Measurements from ENCODE around the gene RCBTB1.

The RCBTB1 gene

DNA sequence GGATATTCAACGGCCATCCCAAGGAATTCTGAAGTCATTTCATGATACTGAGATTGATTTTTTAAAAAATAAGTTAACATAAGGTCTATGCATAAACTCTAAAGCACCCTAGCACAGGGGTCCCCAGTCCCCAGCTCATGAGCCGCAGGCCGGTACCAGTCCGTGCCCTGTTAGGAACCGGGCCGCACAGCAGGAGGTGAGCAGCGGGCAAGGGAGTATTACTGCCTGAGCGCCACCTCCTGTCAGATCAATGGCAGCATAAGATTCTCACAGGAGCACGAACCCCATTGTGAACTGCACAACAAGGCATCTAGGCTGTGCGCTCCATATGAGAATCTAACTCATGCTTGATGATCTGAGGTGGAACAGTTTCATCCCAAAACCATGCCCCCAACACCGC, 31.0 kb downstream of the RCBTB1 start:
- DNase-seq = no peak

DNA sequence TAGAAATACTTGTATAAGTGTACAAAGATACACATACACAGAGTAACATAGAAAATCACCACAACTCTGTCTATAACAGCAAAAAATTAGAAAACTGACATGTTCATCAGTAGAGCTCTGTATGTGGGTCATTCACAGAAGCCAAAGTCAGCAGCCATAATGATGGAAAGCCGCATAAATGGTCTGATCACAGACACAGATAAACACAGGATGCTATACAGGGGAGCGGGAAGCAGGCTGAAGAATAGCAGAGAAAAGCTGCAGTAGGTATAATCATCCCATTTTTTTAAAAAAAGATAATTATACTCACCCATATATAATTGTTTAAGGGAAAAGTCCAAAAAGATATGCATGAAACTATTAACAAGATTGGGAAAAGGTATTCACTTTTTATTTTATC, 31.5 kb downstream of the RCBTB1 start:
- no peak for DNase-seq

DNA sequence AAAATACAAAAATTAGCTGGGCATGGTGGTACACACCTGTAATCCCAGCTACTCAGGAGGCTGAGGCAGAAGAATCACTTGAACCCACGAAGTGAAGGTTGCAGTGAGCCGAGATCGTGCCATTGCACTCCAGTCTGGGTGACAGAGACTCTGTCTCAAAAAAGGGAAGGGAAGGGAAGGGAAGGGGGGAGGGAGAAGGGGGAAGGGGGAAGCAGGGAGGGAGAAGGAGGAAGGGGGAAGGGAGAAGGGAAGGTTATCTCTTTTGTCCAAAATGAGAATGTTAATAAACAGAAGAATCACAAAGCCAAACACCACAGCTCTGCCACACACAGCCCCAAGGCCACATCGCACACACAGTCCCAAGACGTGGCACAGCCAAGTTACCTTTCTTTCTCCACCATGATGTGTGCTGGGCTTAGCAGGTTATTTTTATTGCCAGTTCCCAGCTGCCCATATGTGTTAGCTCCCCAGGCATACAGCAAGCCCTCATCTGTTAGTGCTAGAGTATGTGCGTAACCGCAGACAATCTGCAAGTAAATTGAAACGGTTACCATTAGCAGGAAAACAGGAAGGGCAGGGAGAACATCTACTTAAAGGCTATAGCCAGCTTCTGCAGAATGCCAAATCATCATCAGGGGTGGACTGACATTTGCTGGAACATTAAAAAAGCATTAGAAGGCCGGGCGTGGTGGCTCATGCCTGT, 34.3 kb downstream of the RCBTB1 start:
- DNase-seq = peak; percentile 50 to 72 (median 64)

DNA sequence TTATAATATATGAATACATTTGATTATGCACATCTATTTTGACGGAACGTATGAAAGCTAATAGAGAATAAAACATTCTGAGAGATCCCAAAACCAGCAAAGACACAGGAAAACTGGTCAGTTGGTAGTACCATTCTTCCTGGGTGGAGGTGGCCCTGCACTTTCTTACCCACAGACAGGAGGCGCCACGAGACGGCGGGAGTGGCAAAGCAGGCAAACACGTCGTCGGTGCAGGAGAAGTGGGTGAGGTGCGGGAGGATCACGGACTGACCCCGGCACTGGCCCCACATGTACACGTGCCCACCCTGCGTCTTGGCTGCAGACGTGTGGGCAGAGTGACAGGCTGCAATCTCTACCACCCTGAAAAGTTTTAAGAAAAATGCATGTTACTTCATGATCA, 36.1 kb downstream of the RCBTB1 start:
- no peak for DNase-seq

DNA sequence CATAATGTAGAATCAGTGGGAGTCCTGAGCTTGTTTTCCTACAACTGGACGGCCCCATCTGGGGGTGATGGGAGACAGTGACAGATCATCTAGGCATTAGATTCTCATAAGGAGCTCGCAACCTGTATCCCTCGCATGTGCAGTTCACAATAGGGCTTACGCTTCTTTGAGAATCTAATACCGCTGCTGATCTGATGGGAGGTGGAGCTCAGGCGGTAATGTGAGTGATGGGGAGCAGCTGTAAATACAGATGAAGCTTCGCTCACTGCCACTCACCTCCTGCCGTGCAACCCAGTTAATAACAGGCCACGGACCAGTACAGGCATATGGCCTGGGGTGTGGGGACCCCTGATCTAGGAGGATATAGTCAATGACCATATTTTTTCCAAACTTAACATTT, 38.8 kb downstream of the RCBTB1 start:
- no peak for DNase-seq

DNA sequence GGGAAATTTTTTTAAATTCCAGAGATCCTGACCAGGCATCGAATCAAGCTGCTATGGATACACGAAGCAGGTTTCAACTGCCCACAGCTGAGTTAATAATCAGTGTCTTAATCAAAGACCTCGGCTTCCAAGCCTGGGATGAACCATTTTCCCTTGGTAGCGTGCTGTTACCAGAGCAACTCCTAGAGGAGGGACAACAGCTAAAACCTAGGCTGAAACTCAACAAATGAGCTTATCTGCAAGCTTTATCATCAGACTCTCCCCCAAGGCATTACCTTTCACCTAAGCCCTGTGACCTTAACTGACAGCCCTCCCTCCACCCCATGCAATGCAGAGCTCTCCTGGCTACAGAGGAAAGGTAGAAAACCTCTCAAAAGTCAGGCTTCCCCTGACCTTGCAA, 39.7 kb downstream of the RCBTB1 start:
- DNase-seq = no peak

DNA sequence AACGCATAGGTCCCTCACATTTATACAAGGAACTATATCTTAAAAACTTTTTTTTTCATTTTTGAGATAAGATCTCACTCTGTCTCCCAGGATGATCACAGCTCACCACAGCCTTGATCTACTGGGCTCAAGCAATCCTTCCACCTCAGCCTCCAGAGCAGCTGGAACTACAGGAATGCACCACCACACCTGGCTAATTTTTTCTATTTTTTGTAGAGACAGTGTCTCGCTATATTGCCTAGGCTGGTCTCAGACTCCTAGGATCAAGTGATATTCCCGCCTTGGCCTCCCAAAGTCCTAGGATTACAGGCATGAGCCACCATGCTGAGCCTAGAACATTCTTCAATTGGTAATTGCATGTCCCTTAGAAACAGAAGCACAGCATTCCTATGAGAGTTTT, 41.7 kb downstream of the RCBTB1 start:
- no peak for DNase-seq

DNA sequence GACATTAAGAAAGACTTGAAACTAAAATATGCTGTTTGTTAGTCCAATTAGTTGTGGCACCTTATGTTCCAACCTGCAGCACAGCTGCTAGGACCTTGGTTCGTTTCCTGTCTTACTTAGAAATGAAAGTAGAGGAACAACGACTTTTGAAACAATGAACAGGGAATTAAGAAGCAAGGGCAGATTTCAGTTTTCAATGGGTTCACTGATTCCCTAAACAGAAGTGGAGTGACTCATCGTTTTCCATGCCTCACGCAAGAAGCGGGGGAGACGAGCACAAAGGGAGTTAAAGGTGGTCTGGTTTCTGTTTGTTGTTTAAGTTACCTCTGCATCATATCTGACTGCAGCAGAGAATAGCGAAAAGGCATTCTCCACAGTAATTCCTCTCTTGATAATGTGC, 44.8 kb downstream of the RCBTB1 start:
- DNase-seq = peak; percentile 28 to 53 (median 47)

DNA sequence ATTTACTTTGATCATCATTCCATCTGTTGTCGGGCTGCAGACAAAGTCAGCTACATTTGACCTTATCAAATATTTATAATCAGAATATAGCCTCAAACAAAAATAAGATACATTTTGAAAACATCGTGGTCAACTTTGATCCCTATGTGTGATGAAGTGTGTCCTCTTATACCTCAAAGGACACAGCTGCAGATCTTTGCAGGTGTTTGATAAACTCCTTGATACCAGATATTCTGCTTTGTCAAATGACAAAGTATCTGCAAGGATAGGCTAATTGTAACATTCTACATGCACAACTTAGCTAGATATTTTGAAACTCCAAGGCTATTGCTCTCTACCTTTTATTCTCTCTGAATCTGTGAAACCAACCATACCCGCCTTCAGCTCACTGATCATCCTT, 45.6 kb downstream of the RCBTB1 start:
- no peak for DNase-seq

DNA sequence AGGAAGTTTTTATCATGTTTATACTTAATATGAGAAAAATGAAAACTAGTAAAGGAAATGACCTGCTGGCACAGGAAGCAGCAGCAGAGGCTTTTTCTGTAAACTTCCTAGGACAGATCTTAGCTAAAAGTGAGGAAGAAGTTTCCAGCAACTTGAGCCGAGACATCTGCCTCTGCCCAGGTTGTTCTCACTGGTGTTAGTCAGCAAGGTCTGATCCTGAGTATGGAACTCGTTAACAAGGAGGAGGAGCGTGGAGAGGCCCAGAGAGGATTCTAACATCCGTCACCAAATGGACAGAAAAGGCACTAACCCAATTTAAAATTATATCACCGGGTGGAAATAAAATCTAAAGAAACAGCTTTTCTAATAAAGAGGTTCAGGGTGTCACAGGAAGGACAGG, 46.0 kb downstream of the RCBTB1 start:
- no peak for DNase-seq

DNA sequence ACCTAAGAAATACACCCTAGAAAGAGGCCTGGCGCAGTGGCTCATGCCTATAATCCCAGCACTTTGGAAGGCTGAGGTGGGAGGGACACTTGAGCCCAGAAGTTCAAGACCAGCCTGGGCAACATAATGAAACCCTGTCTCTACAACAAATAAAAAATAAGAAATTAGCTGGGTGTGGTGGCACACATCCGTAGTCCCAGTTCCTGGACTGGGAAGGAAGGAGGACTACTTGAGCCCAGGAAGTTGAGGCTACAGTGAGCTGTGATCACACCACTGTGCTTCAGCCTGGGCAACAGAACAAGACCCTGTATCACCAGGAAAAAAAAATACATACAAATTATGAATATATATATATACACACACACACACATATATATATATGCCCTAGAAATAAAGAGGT, 47.0 kb downstream of the RCBTB1 start:
- DNase-seq = no peak

DNA sequence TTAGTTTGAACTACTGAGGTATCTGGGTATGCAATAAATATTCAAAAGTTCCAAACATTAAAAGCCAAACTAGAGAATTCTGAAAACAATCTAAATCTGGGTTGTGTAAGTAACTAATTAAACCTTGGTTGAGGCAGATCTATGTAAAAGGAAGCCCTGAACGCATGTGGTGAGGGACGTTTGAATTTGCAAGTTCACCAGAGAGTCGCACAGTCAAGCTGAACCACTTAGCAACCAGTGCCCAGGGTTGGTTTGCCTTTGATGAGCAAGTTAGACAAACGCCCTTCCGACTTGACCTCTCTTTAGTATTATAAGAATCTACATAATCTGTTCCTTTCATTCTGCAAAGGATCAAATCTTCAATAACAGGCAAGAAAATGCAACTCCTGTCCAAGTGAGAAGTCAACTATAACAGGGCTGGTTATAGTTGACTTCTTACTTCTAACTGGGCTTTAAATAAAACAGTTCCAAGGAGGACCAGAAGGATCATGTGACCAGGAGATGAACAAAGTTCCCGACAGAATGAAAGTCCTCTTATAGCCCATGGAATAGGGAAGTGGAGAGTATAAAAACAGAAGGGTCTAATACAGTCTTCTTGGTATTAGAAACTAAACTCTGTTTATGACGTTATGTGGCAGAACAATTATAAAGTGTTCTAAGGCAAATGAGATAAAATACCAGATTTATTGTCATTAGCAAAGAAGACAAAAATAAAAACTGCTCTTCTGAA, 49.0 kb downstream of the RCBTB1 start:
- peak; percentile 39 to 77 (median 60) for DNase-seq

DNA sequence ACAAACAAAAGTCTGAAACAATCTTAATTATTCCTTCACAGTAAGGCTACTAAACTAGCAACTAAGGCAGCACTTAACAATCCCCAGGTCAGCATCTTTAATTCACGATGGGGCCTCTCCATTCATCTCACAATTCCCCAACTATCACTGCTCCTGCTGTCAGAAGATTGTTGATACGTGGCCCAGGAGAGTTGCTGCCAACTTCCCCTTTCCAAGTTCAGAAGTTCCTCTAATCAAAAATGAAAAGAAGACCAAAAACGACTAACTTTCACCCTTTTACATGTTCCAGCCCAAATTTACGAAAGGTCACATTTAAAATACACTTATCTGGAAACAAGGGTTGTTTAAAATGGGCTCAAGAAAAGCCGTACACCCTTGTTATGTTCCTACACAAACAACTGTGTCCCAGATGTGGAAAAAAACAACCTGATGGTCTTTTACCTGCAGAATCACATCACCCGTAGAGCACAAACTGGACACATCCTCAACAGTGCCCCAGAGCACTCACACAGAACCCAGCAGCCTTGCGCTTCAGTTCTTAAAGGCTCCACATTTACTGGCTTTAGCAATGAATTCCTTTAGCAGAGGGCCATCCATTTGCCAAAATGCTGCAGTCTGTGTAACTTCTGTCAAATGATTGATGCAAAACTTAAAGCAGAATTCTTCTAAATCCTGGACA, 51.6 kb downstream of the RCBTB1 start:
- DNase-seq = peak; percentile 53 to 72 (median 64)

DNA sequence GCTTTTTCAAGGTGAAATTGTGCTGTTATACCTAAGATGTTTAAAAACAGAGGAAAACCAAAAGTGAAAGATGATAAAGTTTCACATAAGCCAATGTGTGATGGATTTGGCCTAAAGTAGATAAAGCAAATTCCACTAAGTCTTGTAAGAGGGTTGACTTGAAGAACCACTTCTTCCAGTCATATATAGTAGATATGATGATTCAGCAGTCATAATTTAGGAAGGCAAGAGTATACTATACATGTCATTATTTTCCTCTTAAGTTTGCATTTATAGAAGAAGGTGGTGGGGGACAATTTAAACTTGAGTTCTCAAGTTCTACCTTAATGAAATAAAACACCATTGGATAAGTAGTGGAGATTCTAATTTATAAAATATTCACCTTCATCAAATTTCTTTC, 52.3 kb downstream of the RCBTB1 start:
- peak in 1 of 4 experiments; percentile 17 for DNase-seq

DNA sequence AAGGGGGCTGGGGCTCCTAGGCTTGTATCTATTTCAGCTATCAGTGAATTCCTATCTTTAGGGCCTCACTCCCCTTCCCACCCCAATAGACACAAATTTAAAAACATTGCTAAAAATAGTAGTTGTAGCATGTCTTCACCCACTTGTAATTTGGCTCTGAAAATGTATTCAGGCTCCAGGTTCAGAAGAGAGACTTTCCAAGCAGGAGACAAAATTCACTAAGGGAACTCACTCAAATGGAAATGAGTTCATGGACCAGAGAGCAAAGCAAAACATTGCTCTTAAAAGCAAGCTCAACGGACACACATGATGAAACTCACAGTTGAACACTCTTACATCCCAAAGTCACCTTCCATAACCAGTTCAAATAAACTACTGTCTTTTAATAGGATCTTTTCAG, 52.8 kb downstream of the RCBTB1 start:
- DNase-seq = no peak

DNA sequence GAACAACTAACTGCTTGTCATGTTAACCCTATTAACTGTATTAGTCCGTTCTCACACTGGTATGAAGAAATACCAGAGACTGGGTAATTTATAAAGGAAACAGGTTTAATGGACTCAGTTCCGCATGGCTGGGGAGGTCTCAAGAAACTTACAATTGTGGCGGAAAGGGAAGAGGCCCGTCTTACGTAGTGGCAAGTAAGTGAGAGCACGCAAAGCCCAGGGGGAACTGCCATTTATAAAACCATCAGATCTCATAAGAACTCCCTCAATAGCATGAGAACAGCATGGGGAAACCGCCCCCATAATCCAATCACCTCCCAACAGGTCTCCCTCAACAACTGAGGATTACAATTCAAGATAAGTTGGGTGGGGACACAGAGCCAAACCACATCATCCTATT, 54.9 kb downstream of the RCBTB1 start:
- peak; percentile 83 to 91 (median 86) for DNase-seq

DNA sequence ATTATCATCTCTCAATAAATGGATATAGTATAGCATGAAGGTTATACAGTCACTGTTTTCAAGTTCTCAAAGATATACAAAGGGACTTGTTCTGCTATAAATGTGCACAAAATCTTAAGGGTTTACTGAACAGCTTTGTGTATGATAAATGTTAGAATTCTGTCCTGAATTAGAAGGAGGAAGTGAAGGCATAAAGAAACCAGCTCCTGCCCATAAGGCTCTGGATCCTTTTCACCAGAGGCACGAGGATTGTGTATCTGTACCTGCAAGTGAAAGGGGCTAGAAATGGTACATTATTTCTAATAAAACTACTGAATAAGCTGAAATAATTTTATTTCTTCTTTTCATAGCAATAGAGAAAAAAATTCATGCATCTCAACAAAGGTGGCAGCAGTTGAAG, 57.2 kb downstream of the RCBTB1 start:
- DNase-seq = peak in 3 of 4 experiments; percentile 14 to 41 (median 28)

DNA sequence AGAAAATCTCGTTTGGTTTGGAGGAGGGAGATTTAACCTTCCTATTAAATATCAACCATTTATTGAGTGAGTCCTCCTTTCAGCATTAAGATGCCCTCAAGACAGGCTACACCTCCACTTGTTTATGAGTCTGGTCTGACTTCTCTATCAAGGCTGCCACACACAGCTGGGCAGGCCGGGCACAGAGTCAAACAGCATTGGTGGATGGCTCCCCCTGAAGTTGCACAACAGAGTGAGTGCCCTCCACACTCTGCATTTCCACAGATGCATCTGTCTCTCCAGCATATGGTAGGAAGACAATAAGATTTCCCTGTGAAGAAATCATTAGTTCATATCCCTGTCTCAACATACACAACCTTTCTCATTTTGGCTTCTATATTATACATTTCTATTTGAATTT, 58.2 kb downstream of the RCBTB1 start:
- DNase-seq = peak in 2 of 4 experiments; percentile 16

DNA sequence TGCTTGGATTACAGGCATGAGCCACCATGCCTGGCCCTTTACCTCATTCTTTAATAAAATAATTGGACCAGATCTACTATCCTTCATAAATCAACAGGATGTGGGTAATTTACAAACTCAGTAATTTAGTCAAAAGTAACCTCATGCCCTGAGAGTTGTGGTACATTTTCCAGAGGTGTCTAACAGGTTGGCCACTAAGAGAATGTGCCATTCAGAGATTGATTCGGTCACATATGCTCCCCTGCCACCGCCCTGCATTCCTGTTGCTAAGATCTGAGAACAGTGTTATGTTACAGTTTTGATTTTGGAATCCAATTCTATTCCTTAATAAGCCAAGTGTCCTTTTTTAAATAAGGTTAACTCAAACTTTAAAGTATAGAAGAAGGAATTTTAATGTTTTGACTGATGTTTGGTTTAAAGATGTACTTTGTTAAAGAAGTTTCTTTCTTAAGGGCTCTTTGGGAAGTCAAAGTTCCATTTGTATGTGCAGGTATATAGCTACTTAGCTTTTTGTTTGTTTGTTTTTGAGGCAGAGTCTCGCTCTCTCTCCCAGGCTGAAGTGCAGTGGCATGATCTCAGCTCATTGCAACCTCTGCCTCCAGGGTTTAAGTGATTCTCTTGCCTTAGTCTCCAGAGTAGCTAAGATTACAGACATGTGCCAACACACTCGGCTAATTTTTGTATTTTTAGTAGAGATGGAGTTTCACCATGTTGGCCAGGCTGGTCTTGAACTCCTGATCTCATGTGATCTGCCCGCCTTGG, 60.4 kb downstream of the RCBTB1 start:
- no peak for DNase-seq

DNA sequence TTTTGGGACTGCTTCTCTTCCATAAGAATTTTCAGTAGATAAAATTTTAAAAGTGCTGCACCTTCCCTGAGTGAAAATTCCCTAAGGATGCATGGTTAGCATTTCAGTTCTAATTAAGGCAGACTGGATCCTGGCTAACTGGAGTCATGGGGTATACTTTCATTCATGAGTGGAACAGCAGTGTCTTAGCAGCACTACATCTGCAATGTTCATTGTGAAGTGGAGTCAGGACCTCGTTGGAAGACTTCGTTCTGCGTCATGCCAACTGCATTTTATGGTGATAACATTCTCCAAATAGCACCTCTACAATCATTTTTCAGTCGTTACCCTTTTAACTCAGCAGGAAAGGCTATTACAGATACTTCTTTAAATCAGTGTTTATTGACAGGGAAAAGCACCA, 64.1 kb downstream of the RCBTB1 start:
- no peak for DNase-seq

DNA sequence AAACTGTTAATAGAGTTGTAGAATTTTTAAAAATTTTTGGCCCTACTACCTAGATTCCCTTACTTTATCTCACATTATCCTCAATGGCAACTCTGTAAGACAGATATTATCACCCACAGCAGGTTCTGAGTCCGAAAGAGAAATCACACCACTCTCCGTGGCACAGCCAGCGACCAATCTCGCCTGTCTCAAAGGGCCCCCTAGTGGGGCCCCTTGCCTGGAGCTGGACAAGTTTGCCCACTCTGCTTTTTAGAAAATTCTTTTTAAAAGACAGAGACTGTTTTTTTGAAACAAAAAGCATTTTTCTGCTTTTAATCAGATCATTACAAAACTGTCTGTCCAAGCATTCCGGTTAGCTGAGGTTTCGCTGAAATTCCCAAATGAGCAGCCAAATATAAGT, 67.9 kb downstream of the RCBTB1 start:
- DNase-seq = peak in 1 of 4 experiments; percentile 15

DNA sequence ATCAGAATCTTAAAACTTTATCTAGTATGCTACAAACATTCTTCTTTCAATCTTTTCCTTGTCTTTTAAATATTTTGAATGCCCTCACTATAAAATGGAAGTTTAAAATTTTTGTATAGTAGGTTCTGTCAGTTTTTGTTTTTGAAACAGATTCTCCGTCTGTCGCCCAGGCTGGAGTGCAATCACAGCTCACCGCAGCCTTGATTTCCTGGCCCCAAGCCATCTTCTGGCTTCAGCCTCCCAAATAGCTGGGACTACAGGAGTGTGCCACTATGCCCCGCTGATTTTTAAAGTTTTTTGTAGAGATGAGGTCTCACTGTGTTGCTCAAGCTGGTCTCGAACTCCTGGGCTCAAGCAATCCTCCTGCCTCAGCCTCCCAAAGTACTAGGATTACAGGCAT, 68.9 kb downstream of the RCBTB1 start:
- no peak for DNase-seq

DNA sequence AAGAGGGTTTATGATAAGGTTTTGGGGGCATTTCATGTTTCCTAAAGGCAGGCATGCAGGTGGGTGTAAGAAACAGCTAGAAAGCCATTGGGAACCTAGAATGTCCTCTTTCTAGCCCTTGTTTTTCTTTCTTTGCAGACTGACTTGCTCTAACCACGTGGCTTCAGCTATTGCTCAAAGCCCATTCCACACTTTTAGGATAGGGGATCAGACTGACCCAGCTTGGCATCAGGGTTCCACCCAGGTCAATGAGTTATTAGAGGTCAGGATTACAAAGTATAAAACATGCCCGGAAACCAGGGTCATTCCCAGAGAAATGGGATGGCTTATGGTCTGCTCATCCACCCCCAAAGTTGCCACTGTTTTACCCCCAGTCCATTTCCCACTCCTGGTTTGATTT, 72.8 kb downstream of the RCBTB1 start:
- DNase-seq = no peak

Measured in suppressor macrophage (primary cell).